ENCODE results near the gene MCMBP.

DNA sequence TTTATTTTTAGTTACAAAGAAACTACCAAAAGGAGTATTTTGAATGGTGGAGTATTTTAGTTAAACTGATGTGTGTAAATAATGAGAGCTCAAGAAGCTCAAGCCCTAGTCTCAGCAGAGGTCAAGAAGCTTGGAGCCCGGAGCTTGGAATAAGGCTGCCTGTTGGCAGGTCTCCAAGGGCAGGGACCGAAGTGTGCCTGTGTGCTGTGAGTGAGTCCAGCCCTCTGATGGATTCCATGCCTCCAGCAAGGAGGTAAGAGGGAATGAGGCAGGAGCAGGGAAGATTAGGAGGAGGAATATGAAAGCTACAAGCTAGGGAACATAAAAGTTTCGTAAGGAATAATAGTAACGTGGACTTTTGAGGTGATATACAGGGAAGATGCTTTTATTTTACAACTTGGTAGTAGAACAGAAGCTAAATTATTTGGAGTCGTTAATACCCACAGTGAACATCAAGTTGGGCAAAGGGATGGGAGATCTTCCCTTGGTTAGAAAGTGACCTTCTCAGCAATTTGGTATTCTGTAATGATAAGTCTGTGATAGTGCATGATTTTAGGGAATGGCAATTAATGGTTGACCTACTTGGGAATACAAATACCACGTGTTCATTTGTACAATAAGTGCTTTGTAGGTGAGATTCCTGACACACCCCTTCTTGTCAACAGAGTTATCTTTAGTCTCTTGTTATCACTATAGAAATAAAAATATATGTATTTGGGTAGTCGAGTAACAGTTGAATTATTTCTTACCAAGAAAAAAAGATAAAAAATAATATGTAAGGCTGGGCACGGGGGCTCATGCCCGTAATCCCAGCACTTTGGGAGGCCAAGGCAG lies 24.5 kb upstream of the MCMBP start:
- TF ChIP-seq EZH2 (IDR thresholded peaks at IDR 0.05; ENCODE audit: insufficient read depth, poor library complexity, severe bottlenecking) (no peak), EZH2phosphoT487 (IDR thresholded peaks at IDR 0.05; ENCODE audit: insufficient read depth, low read depth) (no peak)
